T-helper 2 cell treated with Interferon-gamma antibody and Interleukin-4, amounts not matched to agents 100 ng/mL and 5 ng/mL, for 36 hours (primary cell): ENCODE data around the gene ZNF727. TPM values are rescaled to one million over a fixed set of nuclear protein-coding genes. Genes with fewer than 3 reads are reported as not detected.
"Not testable (repeated sequence)": the region's sequence is repeated elsewhere in the genome, so short reads cannot be mapped to it uniquely, and the experiment has no call there.

Experiments used
- intact Hi-C: fragments of 100-400 bp; cut with micrococcal nuclease; formaldehyde crosslinking; loops from one replicate; pipeline ENCODE4 v1.15.1; 2023
- total RNA-seq: library from RNA; stranded (reverse); gene quantifications from 2 replicates; pipeline ENCODE4 v1.2.3, GENCODE V29; 2022

Gene ZNF727
- total RNA-seq = 0.11 and 0.14 TPM in 2 replicates

- intact Hi-C loops = no loop called here
Measured at GRCh38 chr7:64045301-64046040, at the start of gene ZNF727. ZNF727 (plus strand) TSS chr7:64045434; CDS start chr7:64045622, 188 bp downstream.

- intact Hi-C loops = no loop called here
Measured at GRCh38 chr7:63998549-63998948, 46.7 kb upstream of the ZNF727 start, which contains the start of gene ZNF722. ZNF722 (plus strand) TSS chr7:63998849; CDS start chr7:63998962, 113 bp downstream.

GRCh38 chr7:64015496-64015895, 29.7 kb upstream of the ZNF727 start:
- intact Hi-C loops = not testable (repeated sequence)

- intact Hi-C loops = no loop called here
Measured at GRCh38 chr7:64035388-64035787, 9.8 kb upstream of the ZNF727 start.

- intact Hi-C loops = no loop called here
Measured at GRCh38 chr7:64037095-64037494, 8.1 kb upstream of the ZNF727 start.

- intact Hi-C loops = no loop called here
Measured at GRCh38 chr7:64046041-64046389, 781 bp downstream of the ZNF727 start.

GRCh38 chr7:64077837-64078698, 32.8 kb downstream of the ZNF727 start:
- intact Hi-C loops = not testable (repeated sequence)

- intact Hi-C loops = no loop called here
Measured at GRCh38 chr7:64078699-64078994, 33.4 kb downstream of the ZNF727 start.

GRCh38 chr7:64087501-64087900, 42.3 kb downstream of the ZNF727 start:
- intact Hi-C loops = no loop called here

GRCh38 chr7:64088863-64089262, 43.6 kb downstream of the ZNF727 start:
- intact Hi-C loops = not testable (repeated sequence)

Other genes starting within 250 kb of the ZNF727 start
- gene ZNF722, start 46.6 kb upstream of the ZNF727 start, total RNA-seq = not detected in 2 replicates
- gene ZNF735, start 161.8 kb downstream of the ZNF727 start, total RNA-seq = not detected in 2 replicates
- gene ZNF679, start 183.0 kb downstream of the ZNF727 start, total RNA-seq = not detected in 2 replicates